Heart right ventricle (tissue), 16 donors: ENCODE data around the gene CEBPE. TPM values are rescaled to one million over a fixed set of nuclear protein-coding genes. Genes with fewer than 3 reads are reported as not detected.

Experiments used
- ATAC-seq, 8 donors: fragments of 200-7000 bp; cut with Tn5 transposase; one replicate each; pipeline ENCODE4 v1.9.1; 2020; ENCODE audit warnings: mild to moderate bottlenecking in 8 of 8, moderate library complexity in 8 of 8, moderate number of reproducible peaks in 1 of 8
- DNase-seq, 2 donors: peaks; one replicate each; pipeline ENCODE4 v3.0.0-alpha.2; 2020
- H3K27ac ChIP-seq, 10 donors: fragments of 200-600 bp; sonication (generic) in 2 of 10; one replicate each; pipeline versions ENCODE4 v1.5.0 to v1.8.0; 2020 to 2022; ENCODE audit warnings: mild to moderate bottlenecking in 3 of 10
- H3K27me3 ChIP-seq, 7 donors: fragments of 200-600 bp; one replicate each; pipeline ENCODE4 v1.8.0; 2021 to 2022; ENCODE audit warnings: mild to moderate bottlenecking in 2 of 7
- H3K36me3 ChIP-seq, 9 donors: fragments of 200-600 bp; sonication (generic) in 1 of 9; one replicate each; pipeline versions ENCODE4 v1.5.0 to v1.8.0; 2020 to 2022; ENCODE audit warnings: mild to moderate bottlenecking in 2 of 9
- H3K4me1 ChIP-seq, 9 donors: fragments of 200-600 bp; sonication (generic) in 1 of 9; one replicate each; pipeline versions ENCODE4 v1.5.0 to v1.8.0; 2020 to 2022; ENCODE audit warnings: mild to moderate bottlenecking in 4 of 9
- H3K4me3 ChIP-seq, 10 donors: fragments of 200-600 bp; sonication (generic) in 2 of 10; one replicate each; pipeline versions ENCODE4 v1.5.0 to v1.8.0; 2020 to 2022; ENCODE audit warnings: mild to moderate bottlenecking in 7 of 10, moderate library complexity in 2 of 10
- H3K9me3 ChIP-seq, 11 donors: fragments of 200-600 bp in 10 of 11; sonication (generic) in 2 of 11; one replicate each; pipeline versions ENCODE4 v1.5.0 to v1.8.0; 2013 to 2022; ENCODE audit warnings: mild to moderate bottlenecking in 2 of 11, control low read depth in 1 of 11, moderate library complexity in 1 of 11
- CTCF ChIP-seq, 9 donors: fragments of 200-600 bp; sonication (generic) in 2 of 9; IDR thresholded peaks; one replicate each; pipeline versions ENCODE4 v1.5.0 to v1.8.0; 2021 to 2022; ENCODE audit warnings: antibody characterized with exemption in 9 of 9, mild to moderate bottlenecking in 5 of 9, moderate library complexity in 1 of 9
- WGBS, 2 donors: extraction: QIAGEN DNeasy Blood & Tissue Kit; methylation state at CpG; one replicate each; pipeline ENCODE4 v1.1.7; 2013; ENCODE audit warnings: inconsistent platforms in 1 of 2; 5-methylcytosine and 5-hydroxymethylcytosine counted together
- intact Hi-C, 10 donors: fragments of 100-400 bp; cut with DNase I; formaldehyde crosslinking; loops; one replicate each; pipeline versions ENCODE4 v1.11.1 to v1.14.2; 2022
- polyA plus RNA-seq, 2 donors: library from polyadenylated mRNA; stranded (reverse); fragments of 200-250 nt; gene quantifications; one replicate each; pipeline ENCODE4 v1.2.3, GENCODE V29; 2013
- total RNA-seq, 10 donors: library from RNA; stranded (reverse); fragmentation: NEBNext Ultra II Directional in 3 of 10; extraction: Animal tissue kit (Norgen Biotek cat#: 25700) in 3 of 10; gene quantifications; one replicate each; pipeline versions ENCODE4 v1.2.1 to v1.2.4, GENCODE V29; 2021 to 2023
- donor health status: Arrhythmogenic right ventricular cardiomyopathy.
- donor health status: ischemic (EF 13 %, LVEDD 7.1; RV severe dilation, severe dysfunction).
- donor health status: healthy with polysubstance abuse.
- donor health status: DM: no; HTN: yes; CAD: no.
- donor health status: DM: no; HTN: no; CAD: no.
- donor health status: ischemic (EF 25% LVEDD 6.9; RV normal size, moderate dysfunction).
- donor health status: ischemic (EF 25% LVEDD 5.7; RV mildly dilated, moderate dysfunction).
- donor health status: healthy.
- donor health status: DM: yes; HTN: yes; CAD: no.
- donor health status: Ischemic cardiomyopathy.
- donor health status: ischemic (EF 35%, LVEDD 5.7; RV mildly dilated, moderate dysfunction).
- donor health status: nonischemic (EF 11% LVEDD 7.7; RV severe dilation, severe dysfunction).
- donor health status: DM: yes; HTN: yes; CAD: no.
- donor health status: PGD.
- donor health status: ischemic (EF 29% LVEDD 5.4; RV normal size, mild dysfunction).
- donor health status: nonischemic (EF 23%, LVEDD 6.1; RV moderate dilation, normal function).

The CEBPE gene
- total and polyA plus RNA-seq, 12 donors, result 0.07 to 0.53 TPM; not detected in 10

GRCh38 chr14:23093991-23094665 is 24.9 kb downstream of the CEBPE start:
- peaks cover 0 to 63% (median 42%) of the 10 kb centered on the region in 9 donors for H3K36me3 ChIP-seq
- peak overlapping the region; percentile 82 to 99 (median 96) for H3K27ac ChIP-seq
- DNase-seq, result no peak
- H3K27me3 ChIP-seq, result no peaks in the 10 kb centered on the region
- WGBS, 2 donors, result 1 to 4% methylated on average over 14 of the region's 14 CpGs
- H3K4me3 ChIP-seq, result peak overlapping the region; percentile 66 to 97 (median 76)
- intact Hi-C loops, result loop anchor here in 2 of 10 donors (1.0 to 2.0 kb wide), 2 partner anchors 23 kb away; no protein-coding TSS in a partner anchor
- no peak for ATAC-seq
- TF ChIP-seq CTCF (IDR thresholded peaks at IDR 0.05), result peak in 3 of 9 donors; percentile 9 to 18 (median 14)
- H3K9me3 ChIP-seq, result no peaks in the 10 kb centered on the region
- H3K4me1 ChIP-seq, result peaks cover 8 to 61% (median 48%) of the 10 kb centered on the region in 9 donors

- intact Hi-C loops, result no loop called here
- peaks cover 8 to 55% (median 44%) of the 10 kb centered on the region in 9 donors for H3K4me1 ChIP-seq
- ATAC-seq (no peak), DNase-seq (no peak)
- peak overlapping the region; percentile 66 to 97 (median 76) for H3K4me3 ChIP-seq
- WGBS, 2 donors, result 78 to 87% methylated on average over 2 of the region's 2 CpGs
- no peaks in the 10 kb centered on the region for H3K27me3 ChIP-seq
- peaks cover 0 to 63% (median 37%) of the 10 kb centered on the region in 9 donors for H3K36me3 ChIP-seq
- H3K9me3 ChIP-seq, result no peaks in the 10 kb centered on the region
- TF ChIP-seq CTCF (IDR thresholded peaks at IDR 0.05), result no peak
- no peak overlapping the region for H3K27ac ChIP-seq
Measured at GRCh38 chr14:23093526-23093925, 25.5 kb downstream of the CEBPE start.

- Histone ChIP-seq H3K36me3 (peaks cover 0 to 63% (median 33%) of the 10 kb centered on the region in 9 donors), H3K4me3 (peak overlapping the region in 3 of 10 donors; percentile 70 to 97 (median 91)), H3K27ac (no peak overlapping the region), H3K9me3 (no peaks in the 10 kb centered on the region), H3K4me1 (peaks cover 8 to 55% (median 44%) of the 10 kb centered on the region in 9 donors), H3K27me3 (no peaks in the 10 kb centered on the region)
- 64 to 68% methylated on average over 2 of the region's 2 CpGs for WGBS, 2 donors
- TF ChIP-seq CTCF (IDR thresholded peaks at IDR 0.05), result no peak
- intact Hi-C loops, result no loop called here
- DNase-seq, result no peak
- no peak for ATAC-seq
Measured at GRCh38 chr14:23093104-23093503, 26.0 kb downstream of the CEBPE start.

- Histone ChIP-seq H3K36me3 (peaks cover 0 to 68% (median 36%) of the 10 kb centered on the region in 9 donors), H3K4me3 (no peak overlapping the region), H3K4me1 (peaks cover 6 to 49% (median 33%) of the 10 kb centered on the region in 9 donors), H3K27me3 (no peaks in the 10 kb centered on the region), H3K27ac (no peak overlapping the region), H3K9me3 (no peaks in the 10 kb centered on the region)
- ATAC-seq, result no peak
- no peak for TF ChIP-seq CTCF (IDR thresholded peaks at IDR 0.05)
- intact Hi-C loops, result no loop called here
- 83 to 88% methylated on average over 12 of the region's 12 CpGs for WGBS, 2 donors
- no peak for DNase-seq
Measured at GRCh38 chr14:23091294-23092225, 27.5 kb downstream of the CEBPE start.
